ENCODE results near the gene DCBLD1. TPM values are rescaled to one million over a fixed set of nuclear protein-coding genes. Genes with fewer than 3 reads are reported as not detected.
"Not testable (repeated sequence)": the region's sequence is repeated elsewhere in the genome, so short reads cannot be mapped to it uniquely, and the experiment has no call there.

Gene DCBLD1
- polyA plus RNA-seq, 3 donors: 4.2 to 5.5 (median 4.7) TPM

- H3K27ac ChIP-seq (ENCODE audit: low read depth, low read length): no peak overlapping the region
- 76 to 86% (median 79%) methylated on average over 4 of the region's 4 CpGs for WGBS, 3 donors
Measured at GRCh38 chr6:117467876-117468275, 14.6 kb upstream of the DCBLD1 start.

GRCh38 chr6:117468527-117468926 lies 13.9 kb upstream of the DCBLD1 start:
- not testable (repeated sequence) for H3K27ac ChIP-seq (ENCODE audit: low read depth, low read length)
- WGBS, 3 donors: 90 to 92% (median 92%) methylated on average over 4 of the region's 4 CpGs

GRCh38 chr6:117469356-117469755 lies 13.1 kb upstream of the DCBLD1 start:
- no peak overlapping the region for H3K27ac ChIP-seq (ENCODE audit: low read depth, low read length)
- 44 to 71% (median 56%) methylated on average over 4 of the region's 4 CpGs for WGBS, 3 donors

DNA sequence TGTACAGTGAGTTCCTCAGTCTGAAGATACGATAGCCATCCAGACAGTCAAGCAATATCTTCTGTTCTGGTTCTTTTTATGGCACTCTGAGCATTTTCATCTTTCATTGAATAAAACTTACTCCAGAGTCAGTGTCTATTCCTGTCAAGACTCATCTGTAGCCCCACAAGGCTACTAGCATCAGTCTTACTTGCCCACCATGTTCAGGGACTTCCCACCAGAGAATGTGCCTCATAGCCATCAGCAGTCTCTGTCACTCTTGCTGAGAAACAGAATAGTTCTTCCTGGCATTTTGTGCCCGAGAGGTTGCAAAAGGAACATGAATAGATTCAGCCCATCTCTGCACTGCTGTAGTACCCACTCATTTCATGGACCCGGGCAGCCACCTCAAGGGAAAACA lies 12.7 kb upstream of the DCBLD1 start:
- H3K27ac ChIP-seq (ENCODE audit: low read depth, low read length): no peak overlapping the region
- 84 to 89% (median 86%) methylated on average over 3 of the region's 3 CpGs for WGBS, 3 donors

GRCh38 chr6:117472667-117473066 lies 9.8 kb upstream of the DCBLD1 start:
- 85 to 92% (median 87%) methylated on average over 3 of the region's 3 CpGs for WGBS, 3 donors
- H3K27ac ChIP-seq (ENCODE audit: low read depth, low read length): no peak overlapping the region

DNA sequence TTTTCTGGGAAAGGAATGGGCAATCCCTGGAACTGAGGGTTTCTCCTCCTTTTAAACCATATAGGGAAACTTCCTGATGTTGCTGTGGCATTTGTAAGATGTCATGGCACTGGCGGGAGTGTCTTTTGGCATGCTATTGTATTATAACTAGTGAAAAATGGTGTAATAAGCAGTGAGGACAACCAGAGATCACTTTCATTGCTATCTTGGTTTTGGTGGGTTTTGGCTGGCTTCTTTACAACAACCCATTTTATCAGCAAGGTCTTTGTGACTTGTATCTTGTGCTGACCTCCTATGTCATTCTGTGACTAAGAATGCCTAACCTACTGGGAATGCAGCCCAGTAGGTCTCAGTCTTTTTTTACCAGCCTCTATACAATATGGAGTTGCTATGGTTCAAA lies 9.1 kb upstream of the DCBLD1 start:
- 78 to 93% (median 83%) methylated on average over 1 of the region's 1 CpG for WGBS, 3 donors

DNA sequence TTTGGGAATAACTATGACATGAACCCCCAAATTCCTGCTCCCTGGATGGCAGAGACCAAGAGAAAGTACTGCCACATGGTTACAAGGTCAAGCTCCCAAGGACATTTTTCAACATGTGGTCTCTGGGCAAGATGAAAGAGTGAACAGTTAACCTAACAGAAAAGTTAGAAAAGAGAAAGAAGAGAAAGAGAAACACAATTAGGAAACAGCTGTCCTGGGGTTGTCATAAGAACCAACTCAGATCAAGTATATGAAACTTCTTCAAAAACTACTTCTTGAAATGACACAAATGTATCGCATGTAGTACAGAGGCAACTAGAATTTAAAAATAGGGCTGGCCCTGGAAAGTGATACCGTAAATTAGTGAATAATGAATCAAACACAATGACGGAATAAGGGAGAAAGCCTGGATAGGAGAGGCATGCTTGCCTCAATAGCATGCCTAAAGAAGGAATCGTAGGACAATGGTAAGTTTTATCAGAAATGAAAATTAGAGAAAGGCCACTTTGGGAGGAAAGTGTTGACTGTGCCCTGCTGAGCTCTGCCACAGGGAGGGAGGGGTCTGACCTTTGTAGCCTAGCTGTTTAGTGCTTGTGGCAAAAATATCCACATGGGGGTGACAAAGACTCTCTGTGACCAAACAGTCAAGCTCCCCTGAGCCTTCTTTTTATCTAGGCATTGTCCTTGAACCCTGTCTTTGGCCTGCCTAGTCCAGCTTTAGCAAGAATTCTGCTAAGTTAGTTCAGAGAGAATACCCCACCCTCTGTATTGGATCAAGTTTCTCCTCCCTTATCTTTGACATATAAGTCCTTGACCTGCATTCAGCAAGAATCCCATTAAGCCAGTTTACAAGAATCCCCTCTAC lies 4.3 kb upstream of the DCBLD1 start:
- WGBS, 3 donors: 79 to 88% (median 82%) methylated on average over 4 of the region's 4 CpGs
- H3K27ac ChIP-seq (ENCODE audit: low read depth, low read length): no peak overlapping the region

More for the DNA sequence above, 9.1 kb upstream of the DCBLD1 start:
- H3K27ac ChIP-seq (ENCODE audit: low read depth, low read length): no peak overlapping the region

GRCh38 chr6:117478853-117479231 lies 3.6 kb upstream of the DCBLD1 start:
- no peak overlapping the region for H3K27ac ChIP-seq (ENCODE audit: low read depth, low read length)
- 88 to 95% (median 95%) methylated on average over 6 of the region's 6 CpGs for WGBS, 3 donors

DNA sequence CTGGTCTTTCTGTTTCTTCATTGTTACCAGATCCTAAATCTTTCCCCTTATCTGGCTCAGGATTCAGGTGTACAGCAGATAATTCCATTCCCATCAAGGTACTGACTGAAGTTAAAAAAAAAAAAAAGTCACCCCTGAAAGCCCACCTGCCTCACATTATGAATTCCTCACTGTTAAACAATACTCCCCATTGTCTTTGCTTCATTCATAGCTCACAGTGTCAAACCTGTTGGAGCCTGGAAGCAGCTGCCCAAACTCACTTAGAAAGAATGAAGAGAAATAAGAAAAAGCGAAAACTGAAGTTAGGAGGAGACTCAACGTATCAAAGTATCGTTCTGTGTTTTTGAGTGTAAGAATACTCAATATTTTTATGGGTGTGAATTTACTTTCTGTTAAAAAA lies 1.8 kb upstream of the DCBLD1 start:
- H3K27ac ChIP-seq (ENCODE audit: low read depth, low read length): no peak overlapping the region
- 76 to 85% (median 84%) methylated on average over 3 of the region's 3 CpGs for WGBS, 3 donors

GRCh38 chr6:117481278-117481925 lies 1.1 kb upstream of the DCBLD1 start:
- no peak overlapping the region for H3K27ac ChIP-seq (ENCODE audit: low read depth, low read length)
- WGBS, 3 donors: 29 to 33% (median 30%) methylated on average over 22 of the region's 22 CpGs

- no peak overlapping the region for H3K27ac ChIP-seq (ENCODE audit: low read depth, low read length)
- 49 to 61% (median 54%) methylated on average over 2 of the region's 2 CpGs for WGBS, 3 donors
Measured at GRCh38 chr6:117481926-117482239, 591 bp upstream of the DCBLD1 start.

DNA sequence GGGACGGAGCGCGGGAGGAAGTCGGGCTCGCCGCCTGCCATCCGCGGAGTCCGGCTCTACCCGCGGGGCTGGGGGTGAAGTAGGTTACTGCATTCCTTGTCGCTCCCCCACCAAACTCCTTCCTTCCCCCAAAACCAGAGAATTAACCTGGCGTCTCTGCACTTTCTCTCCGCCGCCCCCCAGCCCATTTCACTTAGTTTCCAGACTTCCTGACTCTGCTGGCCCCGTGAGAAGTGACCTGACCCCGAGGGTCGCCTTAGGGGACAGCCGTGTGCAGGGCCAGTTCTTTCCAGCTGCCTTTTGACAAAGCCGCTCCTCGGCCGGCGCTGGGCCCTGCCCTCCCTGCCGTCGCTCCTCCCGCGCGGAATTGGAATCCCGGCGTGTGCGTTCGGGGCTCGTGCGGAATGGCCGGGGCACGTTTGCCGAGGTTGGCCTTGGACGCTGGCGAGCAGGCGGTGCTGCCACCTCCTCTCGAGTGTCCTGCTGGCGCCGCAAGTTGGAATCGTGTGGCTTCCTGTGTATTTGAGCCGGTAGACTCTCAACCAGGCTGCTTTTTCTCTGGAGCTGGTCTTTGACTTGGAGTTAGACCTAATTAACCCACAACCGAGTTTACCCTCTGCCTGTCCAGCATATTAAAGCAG lies 650 bp downstream of the DCBLD1 start:
- 0% methylated on average over 40 to 46 of the region's 46 CpGs for WGBS, 3 donors
- no peak overlapping the region for H3K27ac ChIP-seq (ENCODE audit: low read depth, low read length)

DNA sequence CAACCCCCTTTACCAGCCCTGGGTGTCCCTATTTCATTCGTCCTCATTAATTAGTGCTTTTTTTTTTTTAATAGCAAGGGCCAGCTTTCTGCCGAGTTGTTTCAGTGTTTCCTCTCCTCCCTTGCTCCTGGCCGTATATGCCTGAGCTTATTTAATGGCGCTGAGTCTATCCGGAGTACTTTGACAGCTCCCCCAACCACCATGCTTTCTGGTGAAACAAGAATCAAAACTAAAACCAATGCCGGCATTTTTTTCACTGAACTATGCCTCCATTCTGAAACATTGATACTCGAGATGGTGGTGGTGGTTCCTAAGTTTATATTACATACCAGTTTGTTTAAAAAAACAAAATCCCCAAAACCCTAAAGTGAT lies 1.2 kb downstream of the DCBLD1 start:
- WGBS, 3 donors: 0 to 1% (median 1%) methylated on average over 7 of the region's 7 CpGs
- no peak overlapping the region for H3K27ac ChIP-seq (ENCODE audit: low read depth, low read length)

DNA sequence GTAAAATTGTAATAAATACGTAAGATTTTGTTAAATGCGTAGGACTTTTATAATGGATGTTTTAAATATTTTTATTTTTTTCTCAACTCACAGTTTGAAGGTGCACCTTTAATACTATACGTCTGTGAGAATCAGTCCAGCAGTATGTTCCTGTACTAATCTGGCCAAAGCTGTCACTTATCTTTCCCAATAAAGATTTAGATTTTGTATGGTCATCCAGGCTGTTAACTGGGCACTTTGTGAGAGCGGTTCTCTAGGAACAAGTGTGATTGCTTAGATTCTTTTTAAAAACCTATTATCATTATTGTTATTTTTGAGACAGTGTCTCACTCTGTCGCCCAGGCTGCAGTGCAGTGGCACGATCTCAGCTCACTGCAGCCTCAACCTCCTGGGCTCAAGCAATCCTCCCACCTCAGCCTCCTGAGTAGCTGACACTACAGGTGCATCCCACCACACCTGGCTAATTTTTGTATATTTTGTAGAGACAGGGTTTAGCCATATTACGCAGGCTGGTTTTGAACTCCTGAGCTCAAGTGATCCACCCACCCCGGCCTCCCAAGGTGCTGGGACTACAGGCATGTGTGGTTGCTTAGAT lies 1.7 kb downstream of the DCBLD1 start:
- no peak overlapping the region for H3K27ac ChIP-seq (ENCODE audit: low read depth, low read length)

GRCh38 chr6:117485433-117485832 lies 3.0 kb downstream of the DCBLD1 start:
- H3K27ac ChIP-seq (ENCODE audit: low read depth, low read length): no peak overlapping the region

More for the DNA sequence above, 1.7 kb downstream of the DCBLD1 start:
- WGBS, 3 donors: 54 to 79% (median 70%) methylated on average over 8 of the region's 8 CpGs

- 90 to 95% (median 90%) methylated on average over 7 of the region's 7 CpGs for WGBS, 3 donors
- no peak overlapping the region for H3K27ac ChIP-seq (ENCODE audit: low read depth, low read length)
Measured at GRCh38 chr6:117487821-117488220, 5.3 kb downstream of the DCBLD1 start.

DNA sequence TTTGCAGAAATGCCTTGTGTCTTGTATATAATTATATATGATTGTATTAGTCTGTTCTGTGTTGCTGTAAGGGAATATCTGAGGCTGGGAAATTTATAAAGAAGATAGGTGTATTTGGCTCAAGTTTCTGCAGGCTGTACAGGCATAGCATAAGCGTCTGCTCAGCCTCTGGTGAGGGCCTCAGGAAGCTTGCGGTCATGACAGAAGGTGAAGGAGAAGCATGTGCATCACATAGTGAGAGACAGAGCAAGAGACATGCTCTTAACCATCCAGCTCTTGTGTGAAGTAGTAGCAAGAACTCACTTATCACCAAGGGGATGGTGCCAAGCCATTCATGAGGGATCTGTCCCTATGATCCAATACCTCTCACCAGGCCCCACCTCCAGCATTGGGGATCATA lies 6.5 kb downstream of the DCBLD1 start:
- 96 to 98% (median 96%) methylated on average over 2 of the region's 2 CpGs for WGBS, 3 donors
- no peak overlapping the region for H3K27ac ChIP-seq (ENCODE audit: low read depth, low read length)

- H3K27ac ChIP-seq (ENCODE audit: low read depth, low read length): no peak overlapping the region
- 89 to 90% (median 90%) methylated on average over 5 of the region's 5 CpGs for WGBS, 3 donors
Measured at GRCh38 chr6:117491916-117492315, 9.4 kb downstream of the DCBLD1 start.

DNA sequence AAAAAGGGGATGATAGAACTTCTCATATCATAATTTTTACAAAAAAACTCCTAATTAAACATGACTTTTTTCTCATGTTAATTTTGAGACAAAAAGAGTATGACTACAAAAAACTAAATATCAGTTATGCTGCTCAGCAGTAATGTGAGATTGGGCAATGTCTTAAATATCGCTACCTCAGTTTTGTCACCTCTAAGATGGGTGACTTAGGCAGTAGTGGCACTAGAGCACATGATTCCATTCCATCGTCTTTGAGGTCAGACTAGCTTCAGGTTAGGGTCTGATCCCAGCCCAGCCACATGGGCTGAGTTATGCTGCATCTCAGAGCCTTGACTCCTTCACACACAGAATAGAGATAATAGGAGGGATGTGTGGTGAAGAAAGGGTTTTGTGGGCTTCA lies 11.0 kb downstream of the DCBLD1 start:
- H3K27ac ChIP-seq (ENCODE audit: low read depth, low read length): no peak overlapping the region
- 96 to 97% (median 97%) methylated on average over 2 of the region's 2 CpGs for WGBS, 3 donors
